ENCODE measurements around the gene POLE3. TPM values are rescaled to one million over a fixed set of nuclear protein-coding genes. Genes with fewer than 3 reads are reported as not detected.
"Not testable (repeated sequence)": the region's sequence is repeated elsewhere in the genome, so short reads cannot be mapped to it uniquely, and the experiment has no call there.

Gene POLE3
- total RNA-seq, 1 experiment from 2014 or later: 83.1 TPM

- peak; percentile 53 for DNase-seq (ENCODE audit: low read depth)
Measured at GRCh38 chr9:113376634-113377567, 33.6 kb downstream of the POLE3 start, which contains the start of gene HDHD3. HDHD3 (minus strand) TSS chr9:113376986; CDS start chr9:113374354, 2,632 bp downstream.

GRCh38 chr9:113375057-113376023 lies 35.1 kb downstream of the POLE3 start:
- no peak for DNase-seq (ENCODE audit: low read depth)

- DNase-seq (ENCODE audit: low read depth): no peak
Measured at GRCh38 chr9:113373676-113374392, 36.6 kb downstream of the POLE3 start.

DNA sequence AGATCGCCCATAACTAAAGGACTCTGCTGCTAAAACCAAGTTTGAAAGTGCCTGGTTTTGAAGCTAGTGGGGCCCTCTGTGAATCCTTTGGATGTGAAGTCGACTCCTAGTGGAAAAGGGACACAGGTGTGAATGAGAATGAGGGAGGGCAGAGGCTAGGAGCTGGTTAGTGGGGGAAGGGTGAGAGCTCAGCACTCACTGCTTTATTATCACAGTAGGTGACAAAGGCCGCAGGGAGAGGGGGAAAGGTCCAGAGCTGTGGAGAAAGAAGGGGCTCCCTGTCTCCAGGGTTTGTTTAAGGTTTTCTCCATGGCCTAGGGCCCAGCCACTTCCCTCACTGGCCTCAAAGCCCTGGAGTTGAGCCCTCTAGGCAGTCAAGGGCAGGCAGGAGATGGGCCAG lies 37.2 kb downstream of the POLE3 start:
- DNase-seq (ENCODE audit: low read depth): no peak

GRCh38 chr9:113372059-113372458 lies 38.4 kb downstream of the POLE3 start:
- DNase-seq (ENCODE audit: low read depth): no peak

- no peak for DNase-seq (ENCODE audit: low read depth)
Measured at GRCh38 chr9:113370806-113371325, 39.6 kb downstream of the POLE3 start.

DNA sequence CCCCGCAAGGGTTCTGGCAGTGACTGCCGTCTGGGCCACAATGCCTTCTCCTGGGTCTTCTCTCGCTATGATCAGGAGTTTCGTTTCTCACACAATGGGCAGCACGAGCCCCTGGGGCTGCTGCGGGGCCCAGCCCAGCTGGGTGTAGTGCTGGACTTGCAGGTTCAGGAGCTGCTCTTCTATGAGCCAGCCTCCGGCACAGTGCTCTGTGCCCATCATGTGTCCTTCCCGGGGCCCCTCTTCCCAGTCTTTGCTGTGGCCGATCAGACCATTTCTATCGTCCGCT lies 40.7 kb downstream of the POLE3 start:
- DNase-seq (ENCODE audit: low read depth): no peak

DNA sequence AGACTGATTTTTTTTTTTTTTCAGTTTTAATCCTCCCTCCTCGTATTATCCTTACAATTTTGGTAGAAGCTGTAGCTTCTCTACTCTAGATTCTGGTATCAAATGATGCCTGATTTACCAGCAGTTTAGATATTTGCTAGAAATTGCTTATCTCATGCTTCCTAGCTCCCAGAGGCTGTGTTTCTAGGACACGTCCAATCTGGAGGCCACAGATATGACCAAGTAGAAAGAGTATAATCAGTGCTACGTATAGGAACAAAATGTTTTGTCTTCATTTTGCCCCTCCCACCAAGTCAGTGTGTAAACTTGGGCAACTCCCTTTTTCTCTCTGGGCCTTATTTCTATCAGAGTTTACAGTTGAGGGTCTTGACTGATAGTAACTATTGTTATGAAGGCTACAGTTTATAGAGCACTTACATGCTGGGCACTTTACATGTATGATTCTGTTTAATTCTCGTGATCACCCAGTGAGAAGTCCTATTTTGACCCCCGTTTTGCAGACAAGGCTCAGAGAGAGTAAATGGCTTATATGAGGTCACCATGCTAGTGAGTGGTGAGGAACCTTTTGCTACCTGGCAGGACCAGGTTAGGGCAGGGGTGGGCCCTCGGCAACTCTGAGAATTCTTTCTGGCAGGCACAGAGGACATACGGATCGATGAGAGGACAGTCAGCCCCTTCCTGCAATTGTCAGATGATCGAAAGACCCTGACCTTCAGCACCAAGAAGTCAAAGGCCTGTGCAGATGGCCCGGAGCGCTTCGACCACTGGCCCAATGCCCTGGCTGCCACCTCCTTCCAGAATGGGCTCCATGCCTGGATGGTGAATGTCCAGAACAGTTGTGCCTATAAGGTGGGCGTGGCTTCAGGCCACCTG lies 41.3 kb downstream of the POLE3 start:
- DNase-seq (ENCODE audit: low read depth): no peak

- no peak for DNase-seq (ENCODE audit: low read depth)
Measured at GRCh38 chr9:113368348-113368981, 42.0 kb downstream of the POLE3 start.

GRCh38 chr9:113365652-113366051 lies 44.8 kb downstream of the POLE3 start:
- DNase-seq (ENCODE audit: low read depth): not testable (repeated sequence)

- DNase-seq (ENCODE audit: low read depth): no peak
Measured at GRCh38 chr9:113364951-113365350, 45.5 kb downstream of the POLE3 start.

DNA sequence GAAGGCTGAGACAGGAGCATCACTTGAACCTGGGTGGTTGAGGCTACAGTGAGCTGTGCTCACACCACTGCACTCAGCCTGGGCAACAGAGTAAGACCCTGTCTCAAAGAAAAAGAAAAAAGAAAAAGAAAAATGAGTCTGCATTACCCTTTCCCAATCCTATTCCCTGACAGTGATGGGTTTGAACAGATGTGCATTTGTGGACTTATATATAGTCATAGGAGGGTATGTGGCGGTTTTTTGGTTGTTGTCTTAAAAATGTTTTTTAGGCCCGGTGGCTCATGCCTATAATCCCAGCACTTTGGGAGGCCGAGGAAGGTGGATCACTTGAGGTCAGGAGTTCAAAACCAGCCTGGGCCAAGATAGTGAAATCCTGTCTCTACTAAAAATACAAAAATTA lies 47.1 kb downstream of the POLE3 start:
- DNase-seq (ENCODE audit: low read depth): peak; percentile 78

DNA sequence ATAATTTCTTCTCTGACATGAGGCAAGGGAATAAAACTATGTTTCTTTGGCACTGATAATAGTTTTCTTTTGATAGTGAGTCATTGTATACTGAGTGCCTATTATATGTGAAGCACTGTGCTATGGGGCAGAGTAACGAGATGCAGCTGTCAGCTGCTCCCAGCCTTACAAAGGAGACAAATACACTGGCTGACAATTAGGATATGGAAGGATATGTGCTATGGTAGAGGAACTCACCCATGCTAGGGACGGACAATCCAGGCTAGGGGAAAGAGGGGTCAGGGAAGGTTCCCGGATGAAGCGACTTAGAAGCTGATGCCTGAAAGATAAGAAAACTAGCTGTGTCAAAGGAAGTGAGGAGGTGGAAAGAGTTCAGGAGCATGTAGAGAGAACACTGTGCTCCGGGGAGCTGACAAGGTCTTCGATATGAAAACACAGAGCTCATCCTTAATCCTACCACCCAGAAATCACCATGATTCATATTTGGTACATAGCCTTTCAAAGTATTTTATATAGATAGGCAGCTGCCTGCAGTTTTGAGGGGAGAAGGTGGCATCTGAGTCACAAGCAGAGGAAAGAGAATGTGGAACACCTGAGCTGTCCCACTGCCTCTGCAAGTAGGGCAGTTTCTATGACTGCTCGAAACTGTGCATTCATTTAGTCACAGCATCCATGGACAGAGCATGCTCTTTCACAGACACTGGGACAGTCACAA lies 49.0 kb downstream of the POLE3 start:
- DNase-seq (ENCODE audit: low read depth): peak; percentile 65

GRCh38 chr9:113360242-113360842 lies 50.1 kb downstream of the POLE3 start:
- no peak for DNase-seq (ENCODE audit: low read depth)

GRCh38 chr9:113359385-113359784 lies 51.1 kb downstream of the POLE3 start:
- peak; percentile 28 for DNase-seq (ENCODE audit: low read depth)

All from LHCN-M2 (cell line).